ENCODE measurements around the gene ZNF891. TPM values are rescaled to one million over a fixed set of nuclear protein-coding genes. Genes with fewer than 3 reads are reported as not detected.

The ZNF891 gene
- 0.43 and 0.48 TPM in 2 replicates for total RNA-seq

GRCh38 chr12:133130038-133130807, at the start of gene ZNF891, which contains the start of gene ZNF10:
ZNF891 (minus strand) TSS chr12:133130274; CDS start chr12:133121918, 8,356 bp downstream.
ZNF10 (plus strand) TSS chr12:133130627; CDS start chr12:133144493, 13,866 bp downstream.

GRCh38 chr12:133080368-133081158, 49.5 kb downstream of the ZNF891 start, which contains the start of gene ZNF140:
ZNF140 (plus strand) TSS chr12:133080923; CDS start chr12:133081321, 398 bp downstream.

Other genes starting within 250 kb of the ZNF891 start
- 30.5 and 47.2 TPM in 2 replicates for gene CHFR, start 242.7 kb downstream of the ZNF891 start, total RNA-seq
- 4.1 and 4.9 TPM in 2 replicates for gene ZNF605, start 174.0 kb downstream of the ZNF891 start, total RNA-seq
- gene ZNF26, start 143.9 kb downstream of the ZNF891 start, total RNA-seq = 8.3 and 17.8 TPM in 2 replicates
- gene ZNF84, start 92.8 kb downstream of the ZNF891 start, total RNA-seq = 15.3 and 22.2 TPM in 2 replicates
- 14.5 and 18.8 TPM in 2 replicates for gene ZNF140, start 49.4 kb downstream of the ZNF891 start, total RNA-seq
- gene ZNF10, start 353 bp upstream of the ZNF891 start, total RNA-seq = 1.7 and 4.3 TPM in 2 replicates
- 16.6 and 26.5 TPM in 2 replicates for gene ZNF268, start 51.2 kb upstream of the ZNF891 start, total RNA-seq
- gene ANHX, start 105.6 kb upstream of the ZNF891 start, total RNA-seq = not detected in 2 replicates

Data from tracheal epithelial cell (primary cell).